Transverse colon (tissue), 4 donors: ENCODE results near the gene FOCAD. TPM values are rescaled to one million over a fixed set of nuclear protein-coding genes. Genes with fewer than 3 reads are reported as not detected.

Experiments
- DNase-seq: peaks from one replicate; pipeline ENCODE4 v3.0.0-alpha.2; 2019
- H3K27ac ChIP-seq, 4 donors: fragments of 200-600 bp; sonication (generic); 2 replicates each; pipeline ENCODE4 v1.5.1; 2016 to 2018; ENCODE audit warnings: inconsistent platforms in 4 of 4
- H3K27me3 ChIP-seq: fragments of 200-600 bp; sonication (generic); 2 replicates; pipeline ENCODE4 v1.5.1; 2017; ENCODE audit warnings: inconsistent platforms
- H3K36me3 ChIP-seq, 4 donors: fragments of 200-600 bp; sonication (generic); 2 replicates each; pipeline ENCODE4 v1.5.1; 2017 to 2019; ENCODE audit warnings: inconsistent platforms in 4 of 4
- H3K4me1 ChIP-seq, 4 donors: fragments of 200-600 bp; sonication (generic); 2 replicates each; pipeline ENCODE4 v1.5.1; 2017 to 2020; ENCODE audit warnings: inconsistent platforms in 4 of 4
- H3K4me3 ChIP-seq, 4 donors: fragments of 200-600 bp; sonication (generic); 1 replicate in 1 of 4; 2 replicates in 3 of 4; pipeline versions ENCODE4 v1.5.1 to v1.6.1; 2017 to 2019; ENCODE audit warnings: inconsistent platforms in 4 of 4
- H3K9me3 ChIP-seq, 2 donors: fragments of 200-600 bp; sonication (generic); 2 replicates each; pipeline ENCODE4 v1.5.1; 2017 to 2019; ENCODE audit warnings: inconsistent platforms in 2 of 2
- CTCF ChIP-seq, 5 experiments: fragments of 200-600 bp in 3 of 5; fragments of 450-650 bp in 2 of 5; sonication (generic) in 3 of 5; IDR thresholded peaks; 1 replicate in 2 of 5; 2 replicates in 3 of 5; pipeline ENCODE4 v1.5.1; 2016 to 2017; ENCODE audit warnings: antibody characterized with exemption in 5 of 5, inconsistent platforms in 3 of 5, mild to moderate bottlenecking in 2 of 5, moderate library complexity in 1 of 5
- EP300 ChIP-seq: sonication (generic); formaldehyde crosslinking; IDR thresholded peaks from one replicate; pipeline ENCODE4 v1.6.1; 2017; ENCODE audit warnings: antibody characterized with exemption, low read depth
- POLR2A ChIP-seq: fragments of 450-650 bp; IDR thresholded peaks from one replicate; pipeline ENCODE4 v1.6.1; 2016; ENCODE audit warnings: antibody characterized with exemption, mild to moderate bottlenecking, moderate library complexity
- POLR2AphosphoS5 ChIP-seq, 3 donors: sonication (generic); formaldehyde crosslinking; IDR thresholded peaks; one replicate each; pipeline ENCODE4 v1.6.1; 2016; ENCODE audit warnings: antibody characterized with exemption in 3 of 3
- WGBS, 2 donors: methylation state at CpG; one replicate each; pipeline ENCODE4 v1.1.5; 2018; ENCODE audit warnings: low coverage in 1 of 2; 5-methylcytosine and 5-hydroxymethylcytosine counted together
- in situ Hi-C, 4 donors: fragments of 200-750 bp; cut with MboI; loops; one replicate each; pipeline versions ENCODE4 v1.15.0 to v1.15.1; 2017; ENCODE audit warnings: low sequenced_read_pairs in 3 of 4, low pct_ligation_motif_present in 1 of 4, low pct_unique_long_range_greater_than_20kb in 1 of 4
- intact Hi-C: fragments of 100-400 bp; cut with DNase I; formaldehyde crosslinking; loops from one replicate; pipeline ENCODE4 v1.15.1; 2023; ENCODE audit warnings: low total_unique reads
- total RNA-seq, 4 donors: library from RNA; depleted of rRNA; stranded (reverse); fragments of >200 nt; gene quantifications; one replicate each; pipeline ENCODE4 v1.1.0, GENCODE V29; 2016

FOCAD gene
- total RNA-seq, 4 donors from 2014 or later = 7.8 to 41.2 (median 32.0) TPM

- intact Hi-C loops (no loop called here), in situ Hi-C loops (no loop called here)
- Histone ChIP-seq H3K27me3 (no peaks in the 10 kb centered on the region), H3K4me1 (no peaks in the 10 kb centered on the region), H3K4me3 (no peak overlapping the region), H3K36me3 (no peaks in the 10 kb centered on the region), H3K9me3 (no peaks in the 10 kb centered on the region), H3K27ac (no peak overlapping the region)
- no peak for DNase-seq
- TF ChIP-seq POLR2AphosphoS5 (IDR thresholded peaks at IDR 0.05) (no peak), CTCF (IDR thresholded peaks at IDR 0.05) (no peak), POLR2A (no peak), EP300 (no peak)
- WGBS, 2 donors = 72 to 73% methylated on average over 3 of the region's 3 CpGs
Observed at GRCh38 chr9:20788526-20789451, 104.7 kb downstream of the FOCAD start.

GRCh38 chr9:20790721-20791120 is 106.7 kb downstream of the FOCAD start:
- Histone ChIP-seq H3K4me3 (no peak overlapping the region), H3K36me3 (no peaks in the 10 kb centered on the region), H3K9me3 (no peaks in the 10 kb centered on the region), H3K4me1 (no peaks in the 10 kb centered on the region), H3K27me3 (no peaks in the 10 kb centered on the region), H3K27ac (no peak overlapping the region)
- WGBS, 2 donors = 88 to 95% methylated on average over 2 of the region's 2 CpGs
- in situ Hi-C loops (no loop called here), intact Hi-C loops (no loop called here)
- no peak for TF ChIP-seq CTCF (IDR thresholded peaks at IDR 0.05)
- no peak for TF ChIP-seq EP300
- TF ChIP-seq POLR2AphosphoS5 (IDR thresholded peaks at IDR 0.05) = no peak
- TF ChIP-seq POLR2A = no peak
- no peak for DNase-seq

DNA sequence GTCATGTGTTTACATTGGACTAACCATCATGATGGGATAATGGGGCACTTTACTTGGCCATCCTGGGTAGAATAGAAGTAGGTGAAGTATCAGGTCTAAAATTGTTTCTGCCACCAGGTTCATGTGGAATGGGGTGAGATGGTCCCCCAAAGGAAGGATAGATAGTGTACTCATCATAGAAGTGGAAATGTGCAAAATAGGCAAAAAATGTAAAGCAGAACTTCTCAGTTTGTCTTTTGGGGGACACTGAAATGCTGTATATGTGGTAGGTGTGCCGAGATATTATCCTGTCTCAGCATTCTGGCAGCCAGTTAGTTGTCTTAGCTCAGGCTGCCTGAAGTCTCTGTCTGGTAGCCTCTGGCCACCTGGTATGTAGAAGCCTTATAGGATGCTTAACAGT is 107.6 kb downstream of the FOCAD start:
- intact Hi-C loops (no loop called here), in situ Hi-C loops (no loop called here)
- no peak for TF ChIP-seq CTCF (IDR thresholded peaks at IDR 0.05)
- TF ChIP-seq POLR2AphosphoS5 (IDR thresholded peaks at IDR 0.05) = no peak
- no peak overlapping the region for H3K27ac ChIP-seq
- H3K36me3 ChIP-seq = no peaks in the 10 kb centered on the region
- 83 to 93% methylated on average over 1 of the region's 1 CpG for WGBS, 2 donors
- no peaks in the 10 kb centered on the region for H3K9me3 ChIP-seq
- DNase-seq = no peak
- no peaks in the 10 kb centered on the region for H3K4me1 ChIP-seq
- H3K4me3 ChIP-seq = no peak overlapping the region
- H3K27me3 ChIP-seq = no peaks in the 10 kb centered on the region

DNA sequence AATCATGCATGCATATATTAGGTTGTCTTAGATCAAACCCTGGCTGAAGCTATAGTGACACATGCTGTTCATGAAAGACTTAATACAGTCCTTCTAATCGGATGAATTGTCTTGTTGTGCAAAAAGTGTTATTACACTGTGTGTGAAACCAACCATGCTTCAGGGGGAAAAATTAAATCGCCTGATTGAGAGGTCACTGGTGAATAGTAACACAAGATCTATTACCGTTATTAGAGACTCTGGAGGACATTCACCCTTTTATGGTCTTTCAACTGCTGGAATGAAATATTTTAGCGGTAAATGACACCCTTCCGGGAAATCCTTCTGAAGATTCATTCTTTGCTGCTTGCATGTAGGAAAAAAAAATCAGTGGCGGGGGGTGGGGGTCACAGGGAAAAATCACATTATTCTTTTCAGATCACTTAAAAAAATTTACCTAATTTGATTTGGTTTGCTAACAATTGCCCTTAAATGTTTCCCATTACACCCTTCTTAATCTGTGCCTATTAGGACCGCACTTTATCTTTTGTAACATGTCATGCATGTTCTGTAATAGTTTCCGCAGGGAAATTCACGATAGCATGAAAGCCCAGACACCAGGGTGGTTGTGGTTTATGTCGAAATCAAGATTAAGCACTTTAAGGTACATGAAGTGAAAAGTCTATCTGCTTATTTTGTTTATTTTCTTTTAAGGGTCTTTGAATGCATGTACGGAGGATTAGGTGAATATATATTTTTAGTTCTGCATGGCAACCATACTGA is 120.6 kb downstream of the FOCAD start:
- no peak overlapping the region for H3K4me3 ChIP-seq
- H3K4me1 ChIP-seq = no peaks in the 10 kb centered on the region
- in situ Hi-C loops = no loop called here
- H3K9me3 ChIP-seq = no peaks in the 10 kb centered on the region
- intact Hi-C loops = no loop called here
- H3K36me3 ChIP-seq = no peaks in the 10 kb centered on the region
- H3K27ac ChIP-seq = no peak overlapping the region
- 88 to 97% methylated on average over 11 of the region's 11 CpGs for WGBS, 2 donors
- TF ChIP-seq POLR2AphosphoS5 (IDR thresholded peaks at IDR 0.05) (no peak), CTCF (IDR thresholded peaks at IDR 0.05) (no peak), POLR2A (no peak), EP300 (no peak)
- no peaks in the 10 kb centered on the region for H3K27me3 ChIP-seq
- DNase-seq = no peak
